ENCODE data around the gene GPSM3.

- TF ChIP-seq EZH2 (IDR thresholded peaks at IDR 0.05; ENCODE audit: borderline replicate concordance, low read depth, low read length, severe bottlenecking), result no peak
- TF ChIP-seq CTCF (IDR thresholded peaks at IDR 0.05; ENCODE audit: borderline replicate concordance, extremely low read depth, low read length, poor library complexity, severe bottlenecking), result no peak
These were observed 25.9 kb downstream of the GPSM3 start for GRCh38 chr6:32166411-32167061.

All from DND-41 (cell line).